ENCODE results near the gene SOX1. TPM values are rescaled to one million over a fixed set of nuclear protein-coding genes. Genes with fewer than 3 reads are reported as not detected.

The SOX1 gene
- total RNA-seq, 1 donor from 2014 or later = 3.3 TPM

- no peaks in the 10 kb centered on the region for H3K27me3 ChIP-seq
- H3K79me2 ChIP-seq (ENCODE audit: low read depth) = no peaks in the 10 kb centered on the region
- no peaks in the 10 kb centered on the region for H3K4me1 ChIP-seq
- H3K27ac Mint-ChIP-seq = peak overlapping the region; percentile 6
- no peak overlapping the region for H2AFZ ChIP-seq (replicated peaks)
- H3F3A ChIP-seq (ENCODE audit: low read depth) = no peaks in the 10 kb centered on the region
- no peak overlapping the region for H3K4me2 ChIP-seq
- H3K27me3 Mint-ChIP-seq (ENCODE audit: insufficient read depth, low read depth) = peaks cover 6% of the 10 kb centered on the region
- H4K20me1 ChIP-seq (ENCODE audit: low read depth) = no peaks in the 10 kb centered on the region
- TF ChIP-seq EZH2 (IDR thresholded peaks at IDR 0.05) = no peak
- TF ChIP-seq EZH2phosphoT487 (IDR thresholded peaks at IDR 0.05) = no peak
- TF ChIP-seq, protein P1, sequence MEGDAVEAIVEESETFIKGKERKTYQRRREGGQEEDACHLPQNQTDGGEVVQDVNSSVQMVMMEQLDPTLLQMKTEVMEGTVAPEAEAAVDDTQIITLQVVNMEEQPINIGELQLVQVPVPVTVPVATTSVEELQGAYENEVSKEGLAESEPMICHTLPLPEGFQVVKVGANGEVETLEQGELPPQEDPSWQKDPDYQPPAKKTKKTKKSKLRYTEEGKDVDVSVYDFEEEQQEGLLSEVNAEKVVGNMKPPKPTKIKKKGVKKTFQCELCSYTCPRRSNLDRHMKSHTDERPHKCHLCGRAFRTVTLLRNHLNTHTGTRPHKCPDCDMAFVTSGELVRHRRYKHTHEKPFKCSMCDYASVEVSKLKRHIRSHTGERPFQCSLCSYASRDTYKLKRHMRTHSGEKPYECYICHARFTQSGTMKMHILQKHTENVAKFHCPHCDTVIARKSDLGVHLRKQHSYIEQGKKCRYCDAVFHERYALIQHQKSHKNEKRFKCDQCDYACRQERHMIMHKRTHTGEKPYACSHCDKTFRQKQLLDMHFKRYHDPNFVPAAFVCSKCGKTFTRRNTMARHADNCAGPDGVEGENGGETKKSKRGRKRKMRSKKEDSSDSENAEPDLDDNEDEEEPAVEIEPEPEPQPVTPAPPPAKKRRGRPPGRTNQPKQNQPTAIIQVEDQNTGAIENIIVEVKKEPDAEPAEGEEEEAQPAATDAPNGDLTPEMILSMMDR (IDR thresholded peaks at IDR 0.05) = no peak
- H3K4me1 Mint-ChIP-seq = peaks cover 12% of the 10 kb centered on the region
- DNase-seq (ENCODE audit: low spot score) = no peak
- no peak overlapping the region for H3K4me3 ChIP-seq
- no peaks in the 10 kb centered on the region for H3K36me3 ChIP-seq
- H3K9me3 Mint-ChIP-seq = peaks cover 2% of the 10 kb centered on the region
- H3K9me3 ChIP-seq (ENCODE audit: low read depth) = no peaks in the 10 kb centered on the region
- no peak overlapping the region for H3K4me3 Mint-ChIP-seq
- H3K9ac ChIP-seq = no peak overlapping the region
- H3K36me3 Mint-ChIP-seq = no peaks in the 10 kb centered on the region
- H3K27ac ChIP-seq = no peak overlapping the region
Measured at GRCh38 chr13:112034231-112034630, 32.7 kb upstream of the SOX1 start.

GRCh38 chr13:112034846-112035245, 32.1 kb upstream of the SOX1 start:
- no peak for TF ChIP-seq EZH2phosphoT487 (IDR thresholded peaks at IDR 0.05)
- TF ChIP-seq, protein P1 (IDR thresholded peaks at IDR 0.05) = no peak
- no peak for TF ChIP-seq EZH2 (IDR thresholded peaks at IDR 0.05)
- Mint-ChIP-seq H3K4me3 (no peak overlapping the region), H3K4me1 (peaks cover 12% of the 10 kb centered on the region), H3K27me3 (ENCODE audit: insufficient read depth, low read depth) (peaks cover 7% of the 10 kb centered on the region), H3K36me3 (no peaks in the 10 kb centered on the region), H3K27ac (no peak overlapping the region), H3K9me3 (peaks cover 2% of the 10 kb centered on the region)
- no peaks in the 10 kb centered on the region for H3K9me3 ChIP-seq (ENCODE audit: low read depth)
- H3K27ac ChIP-seq = no peak overlapping the region
- no peaks in the 10 kb centered on the region for H3K4me1 ChIP-seq
- no peak overlapping the region for H2AFZ ChIP-seq (replicated peaks)
- no peaks in the 10 kb centered on the region for H3K27me3 ChIP-seq
- no peaks in the 10 kb centered on the region for H3K36me3 ChIP-seq
- no peak overlapping the region for H3K9ac ChIP-seq
- DNase-seq (ENCODE audit: low spot score) = no peak
- no peaks in the 10 kb centered on the region for H3K79me2 ChIP-seq (ENCODE audit: low read depth)
- H3F3A ChIP-seq (ENCODE audit: low read depth) = no peaks in the 10 kb centered on the region
- no peaks in the 10 kb centered on the region for H4K20me1 ChIP-seq (ENCODE audit: low read depth)
- no peak overlapping the region for H3K4me2 ChIP-seq
- no peak overlapping the region for H3K4me3 ChIP-seq

DNA sequence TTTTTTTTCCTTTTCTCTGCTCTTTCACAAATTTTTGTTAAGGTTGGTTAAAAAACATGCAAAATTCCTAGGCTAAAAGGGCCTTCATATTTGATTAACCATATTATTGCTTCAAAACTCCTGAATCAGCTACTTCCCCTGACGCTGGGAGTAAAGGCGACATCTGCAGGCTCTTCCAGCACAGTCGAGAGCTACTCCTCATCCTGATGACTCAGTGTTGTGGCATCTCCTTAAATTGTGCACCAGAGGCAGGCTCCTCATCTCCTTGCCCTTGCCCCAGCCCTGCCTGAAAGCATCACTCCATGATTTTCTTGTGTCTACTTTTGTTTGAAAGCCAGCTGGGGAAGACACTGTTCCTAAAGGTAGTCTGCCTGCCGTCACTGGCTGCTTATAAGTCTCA, 24.5 kb upstream of the SOX1 start:
- TF ChIP-seq EZH2phosphoT487 (IDR thresholded peaks at IDR 0.05) = no peak
- TF ChIP-seq, protein P1 (IDR thresholded peaks at IDR 0.05) = no peak
- no peak for TF ChIP-seq EZH2 (IDR thresholded peaks at IDR 0.05)
- no peaks in the 10 kb centered on the region for H3K36me3 Mint-ChIP-seq
- no peak overlapping the region for H3K4me2 ChIP-seq
- no peak overlapping the region for H3K9ac ChIP-seq
- H3K27ac Mint-ChIP-seq = no peak overlapping the region
- no peak overlapping the region for H2AFZ ChIP-seq (replicated peaks)
- H3K36me3 ChIP-seq = no peaks in the 10 kb centered on the region
- no peak overlapping the region for H3K4me3 Mint-ChIP-seq
- H3K79me2 ChIP-seq (ENCODE audit: low read depth) = no peaks in the 10 kb centered on the region
- peaks cover 16% of the 10 kb centered on the region for H3K27me3 ChIP-seq
- H3K4me3 ChIP-seq = no peak overlapping the region
- peaks cover 34% of the 10 kb centered on the region for H3K9me3 Mint-ChIP-seq
- H3K4me1 Mint-ChIP-seq = no peaks in the 10 kb centered on the region
- no peaks in the 10 kb centered on the region for H3K4me1 ChIP-seq
- H3K27ac ChIP-seq = no peak overlapping the region
- peaks cover 4% of the 10 kb centered on the region for H3K9me3 ChIP-seq (ENCODE audit: low read depth)
- DNase-seq (ENCODE audit: low spot score) = no peak
- no peaks in the 10 kb centered on the region for H3F3A ChIP-seq (ENCODE audit: low read depth)
- no peaks in the 10 kb centered on the region for H4K20me1 ChIP-seq (ENCODE audit: low read depth)
- peaks cover 14% of the 10 kb centered on the region for H3K27me3 Mint-ChIP-seq (ENCODE audit: insufficient read depth, low read depth)
